ENCODE measurements around the gene CTSW.
A peak's percentile ranks its signal among the peaks of the same experiment; 100 is the strongest.

The CTSW gene

DNA sequence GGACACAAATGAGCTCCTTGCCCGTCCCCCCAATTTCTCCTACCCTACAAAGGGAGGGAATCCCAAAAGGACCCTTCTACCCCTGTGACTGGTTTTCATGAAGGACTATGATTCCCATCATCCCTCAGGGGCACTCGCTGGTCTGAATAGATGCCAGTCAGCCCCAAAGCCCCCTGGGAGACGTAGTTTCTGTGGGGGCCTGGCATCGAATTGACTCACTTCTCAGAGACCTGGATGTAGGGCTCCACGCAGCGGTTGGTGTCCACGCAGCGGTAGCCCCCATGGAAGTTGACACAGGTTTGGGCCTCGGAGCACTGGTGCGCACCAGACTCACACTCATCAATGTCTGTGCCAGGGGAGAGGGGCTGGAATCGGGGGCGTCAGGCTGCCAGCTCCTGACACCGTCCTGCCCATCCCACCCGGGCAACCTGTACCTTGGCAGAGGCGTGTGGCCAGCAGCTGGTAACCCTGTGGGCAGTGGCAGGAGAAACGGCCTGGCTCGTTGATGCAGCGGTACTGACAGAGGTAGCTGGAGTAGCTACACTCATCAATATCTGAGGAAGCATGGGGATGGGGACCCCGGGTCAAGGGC is 11.5 kb upstream of the CTSW start:
- DNase-seq, result peak; percentile 63

DNA sequence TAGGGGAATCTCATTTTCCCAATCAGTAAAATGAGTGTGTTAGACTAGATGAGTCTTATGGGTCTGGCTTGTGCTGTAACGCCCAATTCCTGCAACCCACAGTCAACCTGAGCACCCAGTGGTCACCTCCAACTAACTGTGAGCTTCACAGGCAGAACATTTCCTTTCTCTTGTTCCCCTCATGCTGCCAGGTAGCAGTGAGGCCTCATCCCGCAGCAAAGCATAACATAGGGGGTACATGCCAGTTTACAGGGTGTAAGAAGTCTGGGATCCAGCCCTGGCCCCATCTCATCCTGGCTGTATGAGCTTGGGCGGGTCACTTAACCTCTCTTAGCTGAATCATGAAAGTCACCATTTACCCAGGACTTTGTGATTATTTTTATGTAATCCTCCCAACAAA is 10.7 kb upstream of the CTSW start:
- no peak for DNase-seq

DNA sequence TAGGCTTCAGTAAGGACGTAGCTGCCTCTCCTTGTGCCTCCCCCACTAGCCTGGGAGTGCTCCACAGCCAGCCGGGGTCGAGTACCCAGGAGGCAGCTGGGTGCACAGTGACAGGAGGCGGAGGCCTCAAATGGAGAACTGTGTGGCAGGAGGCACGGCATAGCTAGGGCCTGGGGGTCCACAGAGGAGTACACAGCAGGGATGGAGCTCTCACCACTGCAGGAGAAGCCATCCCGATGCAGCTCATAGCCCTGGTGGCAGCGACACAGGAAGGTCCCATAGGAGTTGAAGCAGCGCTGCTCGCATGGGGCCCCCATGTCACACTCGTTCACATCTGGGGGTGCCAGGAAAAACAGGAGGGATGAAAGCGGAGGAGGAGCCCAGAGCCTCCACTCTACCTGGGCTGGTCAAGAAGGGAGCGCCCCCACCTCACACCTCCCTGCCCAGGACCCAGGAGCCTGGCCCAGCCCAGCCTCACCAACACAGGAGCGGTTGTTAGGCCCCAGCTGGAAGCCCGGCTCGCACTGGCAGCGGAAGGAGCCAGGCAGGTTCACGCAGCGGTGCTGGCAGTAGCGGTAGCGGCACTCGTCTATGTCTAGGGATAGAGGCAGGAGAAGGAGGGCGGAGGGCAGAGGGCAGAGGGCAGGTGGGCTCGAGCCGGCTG is 9.9 kb upstream of the CTSW start:
- DNase-seq, result no peak

DNA sequence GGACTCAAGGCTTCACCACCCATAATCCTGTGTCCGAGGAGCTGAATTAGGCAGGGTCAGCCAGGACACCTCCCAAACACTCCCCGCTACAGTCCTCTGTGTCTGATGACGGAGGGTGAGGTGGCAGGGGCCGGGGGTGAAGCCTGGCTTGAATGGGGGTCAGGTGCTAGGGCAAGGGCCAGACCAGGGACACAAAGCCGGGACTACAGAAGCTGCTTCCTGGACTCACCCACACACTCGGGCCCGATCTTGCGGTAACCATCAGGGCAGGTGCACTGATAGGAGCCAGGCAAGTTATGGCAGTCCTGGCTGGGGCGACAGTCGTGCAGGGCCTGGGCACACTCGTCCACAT is 9.4 kb upstream of the CTSW start:
- no peak for DNase-seq

DNA sequence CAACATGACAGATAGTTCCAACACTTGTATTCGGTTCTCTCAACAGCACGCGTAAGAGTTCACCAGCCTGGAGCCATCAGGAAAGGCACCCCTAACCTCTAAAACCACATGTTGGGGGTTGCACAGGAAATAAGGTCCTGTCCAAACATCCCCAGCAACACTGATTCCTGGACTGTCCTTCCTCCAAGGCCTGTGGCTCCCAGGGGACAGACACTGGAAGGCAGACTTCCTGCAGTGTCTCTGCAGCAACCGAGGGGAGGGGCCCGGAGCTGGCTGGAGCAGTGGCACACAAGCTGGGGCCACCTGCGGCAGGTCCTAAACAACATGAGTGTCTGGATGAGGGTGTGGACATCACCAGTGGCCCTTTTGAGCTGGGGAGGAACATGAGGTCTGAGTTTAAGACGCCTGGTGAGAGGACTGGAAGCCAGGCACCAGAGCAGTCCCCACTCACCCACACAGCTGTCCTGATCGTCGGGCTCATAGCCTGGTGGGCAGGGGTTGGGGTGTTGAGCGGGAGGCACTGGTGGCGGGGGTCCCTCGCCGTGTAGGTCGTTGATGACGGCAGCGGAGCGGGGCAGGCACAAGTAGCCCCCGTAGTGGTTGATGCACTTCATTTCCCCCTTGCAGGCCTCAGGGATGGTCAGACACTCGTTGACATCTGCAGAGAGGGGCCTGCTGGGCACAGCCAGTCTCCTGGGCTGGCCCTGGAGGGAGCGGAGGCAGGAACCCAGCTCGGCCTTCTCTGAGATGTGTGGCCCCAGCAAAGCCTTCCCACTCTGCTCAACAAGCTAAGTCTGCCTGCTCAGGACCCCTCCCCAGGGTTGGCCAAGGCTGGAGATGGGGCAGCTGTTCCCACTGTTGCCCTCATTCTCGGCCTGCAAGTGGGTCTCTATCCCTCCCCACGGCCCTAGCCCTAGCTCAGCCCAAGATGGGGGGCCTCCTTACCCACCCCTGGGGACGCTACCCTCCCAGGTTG is 8.6 kb upstream of the CTSW start:
- DNase-seq, result no peak

DNA sequence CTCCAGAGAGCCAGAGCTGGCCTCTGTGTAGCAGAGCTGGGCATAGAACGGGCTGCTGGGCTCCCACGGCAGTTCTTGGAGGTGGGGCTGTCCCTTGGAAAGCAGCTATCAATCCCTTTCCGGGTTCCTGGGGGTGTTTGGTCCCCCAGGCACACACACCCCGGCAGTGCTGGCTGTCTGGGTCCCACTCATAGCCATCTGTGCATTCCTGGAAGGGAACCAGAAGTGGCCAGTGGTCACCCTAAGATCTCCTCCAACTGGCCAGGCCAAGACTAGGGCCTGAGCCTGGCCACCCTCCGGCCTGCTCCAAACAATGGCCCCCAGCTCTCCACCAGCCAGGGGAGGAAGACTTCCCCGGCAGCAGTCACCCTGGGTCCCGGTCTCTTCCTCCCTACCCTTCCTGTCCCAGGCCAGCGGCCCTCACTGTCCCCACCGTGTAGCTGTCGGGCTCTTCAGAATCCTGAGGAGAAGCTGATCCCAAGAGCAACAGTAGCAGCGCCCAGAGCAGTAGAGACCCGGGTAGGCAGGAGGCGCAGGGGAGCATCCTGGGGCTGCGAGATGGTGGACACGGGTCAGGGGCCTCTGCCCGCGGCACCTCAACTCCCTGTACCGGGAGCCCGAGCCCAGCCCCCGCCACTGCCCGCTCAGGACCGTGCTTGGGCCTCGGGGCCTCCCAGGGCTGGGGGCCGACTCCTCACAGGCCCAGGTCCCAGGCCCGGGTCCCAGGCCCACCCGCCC is 7.7 kb upstream of the CTSW start:
- DNase-seq, result no peak

DNA sequence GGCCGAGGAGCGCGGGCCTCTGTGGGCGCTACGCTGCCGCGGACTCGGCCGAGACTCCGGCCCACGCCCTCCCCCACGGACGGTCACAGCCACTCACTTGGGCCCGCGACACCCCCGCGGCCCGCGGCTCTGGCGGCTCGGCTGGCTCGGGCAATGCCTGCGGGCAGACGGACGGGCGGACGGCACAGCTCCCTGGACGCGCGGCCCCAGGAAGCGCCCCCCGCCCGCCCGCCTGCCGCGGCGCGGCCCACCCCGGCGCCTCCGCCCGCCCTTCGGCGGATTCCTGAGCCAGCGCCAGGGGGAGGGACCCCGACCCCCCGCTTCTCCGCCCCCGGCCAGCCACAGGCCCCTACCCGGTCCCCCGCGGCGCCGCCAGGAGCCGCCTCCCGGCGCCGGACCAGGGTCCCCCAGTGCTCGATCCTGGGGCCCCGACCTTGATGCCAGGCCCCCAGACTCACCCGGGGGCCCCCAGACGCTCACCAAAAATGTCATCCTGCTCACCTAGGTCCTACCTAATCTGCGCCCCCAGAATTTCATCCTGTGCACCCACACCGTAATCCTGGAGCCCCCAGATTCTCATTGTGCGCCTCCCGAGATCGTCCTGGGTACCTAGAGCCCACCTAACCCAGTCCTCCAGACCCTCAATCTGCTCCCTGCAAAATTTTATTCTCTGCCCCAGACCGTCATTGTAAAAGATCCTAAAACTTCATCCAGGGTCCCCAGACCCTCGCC is 6.9 kb upstream of the CTSW start, which contains the start of gene EFEMP2:
Gene EFEMP2, minus strand, starts transcription at position 215 of the 732 bp plus-strand sequence. CDS start 446 bp downstream, outside the sequence.
- no peak for DNase-seq

DNA sequence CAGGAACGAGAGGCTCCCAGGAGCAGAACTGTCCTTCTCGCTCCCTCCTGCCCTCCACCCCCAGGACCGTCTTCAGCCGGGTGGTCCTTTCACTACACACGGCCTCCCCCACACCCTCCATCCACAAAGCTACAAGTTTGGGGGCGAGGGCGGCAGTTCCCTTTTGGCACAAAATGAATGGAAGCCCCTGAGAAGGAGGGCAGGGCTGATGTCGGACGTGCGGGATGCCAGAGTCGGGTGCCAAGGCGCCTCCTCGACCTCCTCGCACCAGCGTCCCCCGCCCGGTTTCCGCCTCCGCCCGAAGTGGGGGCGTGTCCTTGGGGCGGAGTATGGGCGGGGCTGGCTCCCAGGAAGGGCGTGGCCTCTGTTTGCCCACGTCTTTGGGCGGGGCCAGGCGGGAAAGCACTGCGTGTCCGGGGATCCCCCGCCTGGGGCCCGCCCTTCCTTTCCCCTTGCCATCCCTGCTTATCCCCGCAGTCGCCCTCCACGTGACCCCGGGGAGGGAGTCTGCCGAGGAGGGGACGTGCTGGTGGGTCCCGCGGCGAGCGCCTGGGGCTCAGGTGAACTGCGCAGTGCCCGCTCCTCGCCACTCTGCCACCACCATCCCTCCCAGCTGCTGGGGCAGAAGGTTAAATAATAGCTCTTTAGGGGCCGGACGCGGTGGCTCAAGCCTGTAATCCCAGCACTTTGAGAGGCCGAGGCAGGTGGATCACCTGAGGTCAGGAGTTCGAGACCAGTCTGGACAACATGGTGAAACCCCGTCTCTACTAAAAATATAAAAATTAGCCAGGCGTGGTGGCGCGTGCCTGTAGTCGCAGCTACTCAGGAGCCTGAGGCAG is 6.1 kb upstream of the CTSW start:
- peak; percentile 96 for DNase-seq

DNA sequence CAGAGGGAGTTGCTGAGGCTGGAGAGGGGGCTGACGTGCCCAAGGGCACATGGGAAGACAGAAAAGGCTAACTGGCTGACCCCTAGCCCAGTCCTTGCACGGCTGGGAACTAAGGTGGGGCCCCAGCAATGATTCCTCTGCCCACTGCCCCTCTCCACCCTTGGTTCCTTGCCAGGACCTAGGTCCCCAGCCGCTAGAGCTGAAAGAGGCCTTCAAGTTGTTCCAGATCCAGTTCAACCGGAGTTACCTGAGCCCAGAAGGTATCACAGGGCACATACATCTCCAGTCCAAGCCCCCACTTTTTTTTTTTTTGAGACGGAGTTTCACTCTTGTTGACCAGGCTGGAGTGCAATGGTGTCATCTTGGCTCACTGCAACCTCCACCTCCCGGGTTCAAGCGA is 390 bp downstream of the CTSW start:
- DNase-seq, result no peak

DNA sequence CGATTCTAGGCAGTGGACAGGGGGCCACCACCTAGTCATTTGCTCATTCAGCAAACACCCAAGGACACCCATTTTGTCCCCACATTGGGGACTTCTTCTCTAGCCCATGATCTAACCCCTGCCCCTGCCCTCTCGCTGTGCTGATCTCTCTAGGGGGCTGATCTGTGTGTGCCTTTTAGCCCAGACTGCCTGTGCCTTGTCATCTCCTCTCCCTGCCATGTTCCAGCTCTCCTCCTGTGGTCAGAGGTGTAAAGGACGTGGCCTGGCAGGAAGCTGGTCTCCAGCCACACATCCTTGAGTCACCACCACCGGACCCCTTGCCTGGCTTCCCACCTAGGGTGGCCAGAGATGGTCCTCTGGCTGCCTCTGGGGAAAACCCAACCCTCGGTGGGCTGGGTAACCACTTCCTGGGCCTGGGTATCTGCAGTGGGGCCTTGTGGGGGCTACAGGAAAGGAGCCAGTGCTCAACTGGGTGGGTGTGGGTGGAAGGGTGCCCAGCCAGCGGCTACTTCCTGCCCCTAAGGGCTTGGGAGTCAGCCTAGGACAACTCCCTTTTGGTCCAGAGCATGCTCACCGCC is 1.3 kb downstream of the CTSW start:
- DNase-seq, result no peak

DNA sequence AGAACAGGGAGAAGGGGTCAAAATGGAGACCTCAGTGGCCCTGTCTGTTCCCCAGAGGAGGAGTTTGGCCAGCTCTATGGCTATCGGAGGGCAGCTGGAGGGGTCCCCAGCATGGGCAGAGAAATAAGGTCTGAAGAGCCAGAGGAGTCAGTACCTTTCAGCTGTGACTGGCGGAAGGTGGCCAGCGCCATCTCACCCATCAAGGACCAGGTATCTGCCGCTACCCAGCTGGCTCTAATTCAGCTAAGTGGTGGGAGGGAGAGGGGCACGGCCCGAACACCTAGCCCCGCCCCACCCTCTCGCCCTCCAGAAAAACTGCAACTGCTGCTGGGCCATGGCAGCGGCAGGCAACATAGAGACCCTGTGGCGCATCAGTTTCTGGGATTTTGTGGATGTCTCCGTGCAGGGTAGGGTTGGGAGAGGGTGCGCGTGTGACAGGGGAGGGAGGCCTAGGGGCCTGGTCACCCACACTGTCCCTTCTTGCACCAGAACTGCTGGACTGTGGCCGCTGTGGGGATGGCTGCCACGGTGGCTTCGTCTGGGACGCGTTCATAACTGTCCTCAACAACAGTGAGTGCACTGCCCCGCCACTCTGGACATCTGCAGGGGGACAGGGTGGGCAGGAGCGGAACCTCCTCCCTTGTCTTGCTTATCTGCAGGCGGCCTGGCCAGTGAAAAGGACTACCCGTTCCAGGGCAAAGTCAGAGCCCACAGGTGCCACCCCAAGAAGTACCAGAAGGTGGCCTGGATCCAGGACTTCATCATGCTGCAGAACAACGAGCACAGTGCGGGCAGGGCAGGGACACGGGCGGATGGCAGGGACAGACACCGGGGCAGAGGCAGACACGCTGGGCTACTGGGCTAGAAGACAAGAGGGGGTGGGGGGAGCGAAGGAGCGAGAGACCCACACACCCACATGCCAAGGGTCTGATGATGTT is 2.8 kb downstream of the CTSW start:
- no peak for DNase-seq

DNA sequence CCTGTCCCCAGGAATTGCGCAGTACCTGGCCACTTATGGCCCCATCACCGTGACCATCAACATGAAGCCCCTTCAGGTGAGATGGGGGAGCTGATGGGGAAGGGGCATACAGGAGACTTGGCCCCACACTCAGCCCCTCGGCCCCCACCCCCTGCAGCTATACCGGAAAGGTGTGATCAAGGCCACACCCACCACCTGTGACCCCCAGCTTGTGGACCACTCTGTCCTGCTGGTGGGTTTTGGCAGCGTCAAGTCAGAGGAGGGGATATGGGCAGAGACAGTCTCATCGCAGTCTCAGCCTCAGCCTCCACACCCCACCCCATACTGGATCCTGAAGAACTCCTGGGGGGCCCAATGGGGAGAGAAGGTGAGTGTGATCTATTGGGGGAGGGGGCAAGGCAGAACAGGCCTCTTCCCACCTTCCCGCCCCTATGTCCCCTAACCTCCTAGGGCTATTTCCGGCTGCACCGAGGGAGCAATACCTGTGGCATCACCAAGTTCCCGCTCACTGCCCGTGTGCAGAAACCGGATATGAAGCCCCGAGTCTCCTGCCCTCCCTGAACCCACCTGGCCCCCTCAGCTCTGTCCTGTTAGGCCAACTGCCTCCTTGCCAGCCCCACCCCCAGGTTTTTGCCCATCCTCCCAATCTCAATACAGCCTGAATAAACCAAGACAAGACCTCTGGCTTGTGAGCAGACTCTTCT is 3.6 kb downstream of the CTSW start:
- no peak for DNase-seq

DNA sequence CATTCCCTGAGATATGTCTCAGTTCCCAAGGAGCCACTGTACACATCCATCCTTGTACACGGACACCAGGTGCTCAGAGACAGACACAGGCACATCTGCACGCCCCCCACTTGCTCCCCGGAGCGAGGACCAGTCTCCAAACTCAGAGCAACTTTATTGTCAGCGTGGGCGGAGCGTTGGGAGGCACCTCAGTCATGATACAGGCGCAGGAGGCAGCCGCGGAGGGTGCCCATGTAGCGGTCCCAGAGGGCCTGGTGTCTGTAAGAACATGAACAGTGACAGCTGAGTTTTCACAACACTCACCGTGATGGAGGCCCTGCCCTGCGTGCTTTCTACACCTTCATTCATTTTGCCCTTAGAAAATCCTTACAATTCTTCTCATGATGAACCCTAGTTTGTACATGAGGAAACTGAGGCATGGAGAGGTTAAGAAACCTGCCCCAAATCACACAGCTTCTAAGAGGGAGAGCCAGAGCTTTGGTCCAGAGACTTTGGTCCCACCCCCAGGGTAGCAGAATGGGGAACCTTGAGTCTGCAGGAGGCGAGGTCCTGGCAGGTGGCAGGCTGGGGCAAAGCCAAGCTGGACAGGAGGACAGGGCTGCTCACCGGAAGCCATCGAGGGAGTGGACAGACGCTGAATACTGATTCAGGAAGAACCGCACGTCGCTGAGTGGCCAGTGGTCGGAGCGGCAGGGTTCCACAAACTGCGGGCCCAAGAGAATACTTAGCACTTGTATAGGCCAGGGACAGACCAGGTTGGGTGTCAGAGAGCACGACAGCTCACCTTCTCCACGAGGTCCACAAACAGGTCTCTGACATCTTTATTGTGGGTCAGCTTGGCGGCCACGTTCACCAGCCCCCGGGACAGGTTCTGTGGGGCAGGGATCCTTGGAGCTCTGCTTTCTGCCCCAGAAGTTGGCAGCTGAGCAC is 4.4 kb downstream of the CTSW start:
- no peak for DNase-seq

DNA sequence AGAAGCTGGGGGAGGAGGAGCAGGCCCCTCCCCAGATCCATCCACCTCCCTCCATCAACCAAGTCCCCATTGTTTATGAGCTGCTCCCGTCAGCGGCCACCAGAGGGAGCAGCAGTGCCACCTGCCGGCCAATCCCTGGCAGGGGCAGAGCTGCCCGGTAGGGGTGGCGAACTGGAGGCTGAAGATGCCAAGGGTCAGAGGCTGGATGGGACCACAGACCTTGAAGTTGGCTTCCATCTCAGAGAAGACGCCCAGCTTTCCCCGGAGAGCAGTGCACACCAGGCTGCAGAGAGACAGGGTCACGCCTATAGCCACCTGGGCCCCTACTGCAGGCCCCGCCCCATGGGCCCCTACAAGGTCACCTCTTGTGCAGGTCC is 5.1 kb downstream of the CTSW start:
- DNase-seq, result peak; percentile 91

DNA sequence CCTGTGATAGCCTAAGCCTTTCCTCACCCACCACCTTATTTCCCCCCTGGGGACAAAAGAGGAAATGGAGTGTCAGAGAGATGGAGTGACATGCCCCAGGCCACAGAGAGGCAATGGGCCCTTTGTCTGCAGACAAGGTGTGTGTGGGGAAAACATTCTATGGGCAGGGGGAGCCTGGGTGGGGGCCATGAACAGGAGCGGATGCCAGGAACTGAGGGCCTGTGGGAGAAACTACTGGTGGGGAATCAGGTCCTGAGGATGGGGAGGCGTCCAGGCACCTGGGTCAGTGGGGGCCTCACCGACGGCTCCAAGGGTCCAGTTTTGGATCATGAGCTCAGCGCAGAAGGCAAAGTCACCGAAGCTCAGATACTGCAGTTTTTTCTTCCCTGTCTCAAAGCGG is 5.6 kb downstream of the CTSW start:
- DNase-seq, result no peak

DNA sequence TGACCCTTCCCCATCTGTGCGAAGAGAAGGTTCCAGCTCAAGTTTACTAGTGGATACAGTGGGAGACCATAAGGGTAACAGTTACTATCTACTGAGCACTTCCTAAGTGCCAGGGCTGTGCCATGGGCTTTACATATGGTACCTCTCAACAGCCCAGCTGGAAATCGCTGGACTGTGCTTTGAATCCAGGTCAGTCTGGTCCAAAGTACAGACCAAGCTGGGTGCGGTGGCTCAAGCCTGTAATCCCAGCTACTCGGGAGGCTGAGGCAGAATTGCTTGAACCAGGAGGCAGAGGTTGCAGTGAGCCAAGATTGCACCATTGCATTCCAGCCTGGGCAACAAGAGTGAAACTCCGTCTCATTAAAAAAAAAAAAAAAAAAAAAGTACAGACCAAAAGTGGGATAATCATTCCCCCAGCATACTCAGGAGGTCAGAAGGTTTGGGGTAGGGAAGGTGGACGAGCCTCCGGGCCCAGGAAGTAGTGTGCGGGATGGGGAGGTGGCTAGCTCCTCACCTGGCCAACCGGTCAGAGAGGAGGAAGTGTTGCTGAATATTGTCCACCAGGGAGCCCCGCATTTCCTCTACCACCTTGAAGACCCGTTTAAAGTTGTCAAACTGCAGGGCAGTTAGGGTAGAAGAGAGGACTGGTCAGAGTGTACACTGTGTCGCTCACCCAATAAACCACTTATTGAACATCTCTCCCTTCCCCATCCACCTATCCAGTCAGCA is 6.3 kb downstream of the CTSW start:
- DNase-seq, result no peak
